Tibial nerve (tissue), 4 donors: ENCODE measurements around the gene CYP1A2. TPM values are rescaled to one million over a fixed set of nuclear protein-coding genes. Genes with fewer than 3 reads are reported as not detected.

Experiments used
- DNase-seq, 2 donors: peaks; one replicate each; pipeline ENCODE4 v3.0.0-alpha.2; 2019; ENCODE audit warnings: low spot score in 2 of 2
- H3K27ac ChIP-seq, 4 donors: fragments of 200-600 bp; sonication (generic) in 3 of 4; one replicate each; pipeline ENCODE4 v1.5.1; 2017 to 2019; ENCODE audit warnings: mild to moderate bottlenecking in 1 of 4
- H3K27me3 ChIP-seq, 2 donors: fragments of 200-600 bp; sonication (generic) in 1 of 2; one replicate each; pipeline versions ENCODE4 v1.5.1 to v1.6.0; 2017 to 2019
- H3K36me3 ChIP-seq, 3 donors: fragments of 200-600 bp; sonication (generic); one replicate each; pipeline ENCODE4 v1.5.1; 2018 to 2019
- H3K4me1 ChIP-seq, 4 donors: fragments of 200-600 bp; sonication (generic) in 3 of 4; one replicate each; pipeline ENCODE4 v1.5.1; 2017 to 2019
- H3K4me3 ChIP-seq, 4 donors: fragments of 200-600 bp; sonication (generic) in 3 of 4; one replicate each; pipeline ENCODE4 v1.5.1; 2017 to 2019; ENCODE audit warnings: mild to moderate bottlenecking in 1 of 4, moderate library complexity in 1 of 4
- H3K9me3 ChIP-seq, 4 donors: fragments of 200-600 bp; sonication (generic) in 3 of 4; one replicate each; pipeline ENCODE4 v1.5.1; 2017 to 2019
- CTCF ChIP-seq, 5 experiments: fragments of 200-600 bp in 3 of 5; fragments of 450-650 bp in 2 of 5; sonication (generic) in 3 of 5; IDR thresholded peaks; one replicate each; pipeline ENCODE4 v1.5.1; 2016 to 2019; ENCODE audit warnings: antibody characterized with exemption in 5 of 5, mild to moderate bottlenecking in 3 of 5, moderate library complexity in 2 of 5
- EP300 ChIP-seq, 2 donors: sonication (generic); formaldehyde crosslinking; IDR thresholded peaks; one replicate each; pipeline ENCODE4 v1.6.1; 2017; ENCODE audit warnings: antibody characterized with exemption in 2 of 2, mild to moderate bottlenecking in 1 of 2
- POLR2A ChIP-seq, 2 donors: fragments of 450-650 bp; IDR thresholded peaks; one replicate each; pipeline ENCODE4 v1.6.1; 2017; ENCODE audit warnings: antibody characterized with exemption in 2 of 2, mild to moderate bottlenecking in 2 of 2, moderate library complexity in 2 of 2
- WGBS, 2 donors: methylation state at CpG; one replicate each; pipeline ENCODE4 v1.1.5; 2018; 5-methylcytosine and 5-hydroxymethylcytosine counted together
- total RNA-seq, 4 donors: library from RNA; depleted of rRNA; stranded (reverse); fragments of >200 nt; gene quantifications; one replicate each; pipeline ENCODE4 v1.1.0, GENCODE V29; 2016

Gene CYP1A2
- total RNA-seq, 4 donors from 2014 or later: not detected

DNA sequence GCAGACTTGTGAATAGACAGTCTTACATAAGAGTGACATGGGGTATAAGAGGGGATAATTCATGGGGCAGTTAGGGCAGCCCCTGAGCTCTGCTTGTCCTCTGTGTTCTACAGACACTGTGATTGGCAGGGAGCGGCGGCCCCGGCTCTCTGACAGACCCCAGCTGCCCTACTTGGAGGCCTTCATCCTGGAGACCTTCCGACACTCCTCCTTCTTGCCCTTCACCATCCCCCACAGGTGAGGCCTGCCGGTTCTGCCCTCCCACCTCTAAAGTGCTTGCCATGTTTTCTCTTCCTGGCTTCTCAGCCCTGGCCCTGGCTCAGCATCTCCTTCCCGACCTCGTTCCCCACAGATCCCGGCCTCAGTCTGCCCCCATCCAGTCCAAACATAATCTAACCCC, 3.4 kb downstream of the CYP1A2 start:
- H3K27me3 ChIP-seq: no peaks in the 10 kb centered on the region
- H3K36me3 ChIP-seq: no peaks in the 10 kb centered on the region
- H3K4me1 ChIP-seq: no peaks in the 10 kb centered on the region
- TF ChIP-seq POLR2A (IDR thresholded peaks at IDR 0.05): no peak
- TF ChIP-seq EP300 (IDR thresholded peaks at IDR 0.05): no peak
- no peak overlapping the region for H3K4me3 ChIP-seq
- DNase-seq: no peak
- no peaks in the 10 kb centered on the region for H3K9me3 ChIP-seq
- 66 to 72% methylated on average over 8 of the region's 8 CpGs for WGBS, 2 donors
- H3K27ac ChIP-seq: no peak overlapping the region

DNA sequence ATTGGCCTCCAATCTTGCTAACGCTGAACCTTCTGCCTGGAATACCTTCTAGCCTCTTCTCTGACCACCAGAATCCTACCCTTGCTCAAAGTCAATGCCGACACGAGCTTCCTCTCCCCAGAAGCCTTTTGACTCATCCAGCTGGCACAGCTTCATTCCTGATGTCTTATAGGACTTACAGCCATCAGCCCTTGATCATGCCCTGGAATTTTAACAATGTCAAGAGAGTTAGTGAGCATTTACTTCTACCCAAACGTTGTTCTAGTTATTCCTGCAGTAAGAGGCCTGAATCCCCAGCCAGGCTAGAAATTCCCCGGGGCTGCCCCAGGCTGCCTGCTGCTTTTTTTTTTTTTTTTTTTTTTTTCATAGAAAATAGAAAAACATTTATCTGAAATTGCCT, 3.9 kb downstream of the CYP1A2 start:
- Histone ChIP-seq H3K9me3 (no peaks in the 10 kb centered on the region), H3K36me3 (no peaks in the 10 kb centered on the region), H3K27ac (no peak overlapping the region), H3K4me3 (no peak overlapping the region), H3K27me3 (no peaks in the 10 kb centered on the region), H3K4me1 (no peaks in the 10 kb centered on the region)
- TF ChIP-seq CTCF (IDR thresholded peaks at IDR 0.05) (no peak), EP300 (IDR thresholded peaks at IDR 0.05) (no peak), POLR2A (IDR thresholded peaks at IDR 0.05) (no peak)
- no peak for DNase-seq
- 45 to 47% methylated on average over 5 of the region's 5 CpGs for WGBS, 2 donors

GRCh38 chr15:74754593-74755215, 6.1 kb downstream of the CYP1A2 start:
- no peaks in the 10 kb centered on the region for H3K27me3 ChIP-seq
- H3K36me3 ChIP-seq: no peaks in the 10 kb centered on the region
- TF ChIP-seq CTCF (IDR thresholded peaks at IDR 0.05) (no peak), POLR2A (IDR thresholded peaks at IDR 0.05) (no peak), EP300 (IDR thresholded peaks at IDR 0.05) (no peak)
- no peak for DNase-seq
- H3K27ac ChIP-seq: no peak overlapping the region
- H3K4me3 ChIP-seq: no peak overlapping the region
- H3K9me3 ChIP-seq: no peaks in the 10 kb centered on the region
- no peaks in the 10 kb centered on the region for H3K4me1 ChIP-seq
- WGBS, 2 donors: 76 to 85% methylated on average over 20 of the region's 20 CpGs

DNA sequence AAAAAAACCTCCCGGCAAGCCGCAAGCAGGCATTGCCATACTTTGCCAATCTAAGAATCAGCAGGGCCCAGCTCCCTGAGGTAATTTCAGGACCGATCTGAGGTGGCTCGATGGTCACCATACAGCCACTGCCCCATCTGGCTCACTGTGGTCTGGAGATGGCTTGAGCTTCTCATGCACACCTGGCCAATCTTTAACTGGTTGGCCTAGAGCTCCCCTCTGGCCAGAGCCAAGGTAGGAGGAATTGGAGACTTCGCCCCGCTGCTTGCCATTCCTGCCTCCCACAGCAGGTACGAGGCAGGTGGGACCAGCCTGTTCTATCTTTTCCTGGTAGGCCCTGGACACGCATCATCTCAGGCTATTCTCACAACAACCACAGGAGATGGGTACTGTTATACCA, 10.1 kb downstream of the CYP1A2 start:
- no peaks in the 10 kb centered on the region for H3K9me3 ChIP-seq
- 90 to 91% methylated on average over 8 of the region's 8 CpGs for WGBS, 2 donors
- no peak overlapping the region for H3K27ac ChIP-seq
- H3K4me3 ChIP-seq: no peak overlapping the region
- H3K4me1 ChIP-seq: no peaks in the 10 kb centered on the region
- H3K36me3 ChIP-seq: no peaks in the 10 kb centered on the region
- TF ChIP-seq POLR2A (IDR thresholded peaks at IDR 0.05) (no peak), EP300 (IDR thresholded peaks at IDR 0.05) (no peak), CTCF (IDR thresholded peaks at IDR 0.05) (no peak)
- DNase-seq: no peak
- peaks cover 0 to 14% of the 10 kb centered on the region in 2 donors for H3K27me3 ChIP-seq

GRCh38 chr15:74762791-74763150, 14.1 kb downstream of the CYP1A2 start:
- peaks cover 0 to 15% of the 10 kb centered on the region in 2 donors for H3K27me3 ChIP-seq
- WGBS, 2 donors: 24 to 28% methylated on average over 6 of the region's 6 CpGs
- H3K9me3 ChIP-seq: no peaks in the 10 kb centered on the region
- no peaks in the 10 kb centered on the region for H3K4me1 ChIP-seq
- no peak overlapping the region for H3K27ac ChIP-seq
- no peak overlapping the region for H3K4me3 ChIP-seq
- no peaks in the 10 kb centered on the region for H3K36me3 ChIP-seq
- DNase-seq: no peak
- TF ChIP-seq POLR2A (IDR thresholded peaks at IDR 0.05): no peak
- no peak for TF ChIP-seq CTCF (IDR thresholded peaks at IDR 0.05)
- TF ChIP-seq EP300 (IDR thresholded peaks at IDR 0.05): no peak

- DNase-seq: no peak
- 82 to 85% methylated on average over 4 to 15 of the region's 15 CpGs for WGBS, 2 donors
- Histone ChIP-seq H3K4me3 (no peak overlapping the region), H3K4me1 (peaks cover 0 to under 1% (median 0%) of the 10 kb centered on the region in 4 donors), H3K36me3 (no peaks in the 10 kb centered on the region), H3K27ac (no peak overlapping the region), H3K27me3 (peaks cover 0 to 21% of the 10 kb centered on the region in 2 donors), H3K9me3 (no peaks in the 10 kb centered on the region)
- TF ChIP-seq POLR2A (IDR thresholded peaks at IDR 0.05) (no peak), EP300 (IDR thresholded peaks at IDR 0.05) (no peak), CTCF (IDR thresholded peaks at IDR 0.05) (no peak)
These were observed 14.8 kb downstream of the CYP1A2 start for GRCh38 chr15:74763416-74763815.
